Measurements from ENCODE around the gene PNO1.

DNA sequence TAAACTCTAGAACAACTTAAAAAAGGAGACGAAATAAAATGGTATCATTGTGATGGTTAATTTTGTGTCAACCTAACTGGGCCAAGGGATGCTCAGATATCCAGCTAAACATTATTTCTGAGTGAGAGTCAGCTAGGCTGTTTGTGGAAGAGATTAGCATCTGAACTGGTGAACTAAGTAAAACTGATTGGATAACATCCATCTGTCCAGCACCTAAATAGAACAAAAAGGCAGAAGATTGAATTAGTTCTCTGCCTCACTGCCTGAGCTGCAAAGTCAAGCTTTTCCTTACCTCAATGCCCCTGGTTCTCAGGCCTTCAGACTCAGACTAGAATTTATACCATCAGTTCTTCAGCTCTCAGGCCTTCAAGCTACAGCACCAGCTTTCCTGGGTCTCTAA lies 64.6 kb downstream of the PNO1 start:
- TF ChIP-seq, protein P1, sequence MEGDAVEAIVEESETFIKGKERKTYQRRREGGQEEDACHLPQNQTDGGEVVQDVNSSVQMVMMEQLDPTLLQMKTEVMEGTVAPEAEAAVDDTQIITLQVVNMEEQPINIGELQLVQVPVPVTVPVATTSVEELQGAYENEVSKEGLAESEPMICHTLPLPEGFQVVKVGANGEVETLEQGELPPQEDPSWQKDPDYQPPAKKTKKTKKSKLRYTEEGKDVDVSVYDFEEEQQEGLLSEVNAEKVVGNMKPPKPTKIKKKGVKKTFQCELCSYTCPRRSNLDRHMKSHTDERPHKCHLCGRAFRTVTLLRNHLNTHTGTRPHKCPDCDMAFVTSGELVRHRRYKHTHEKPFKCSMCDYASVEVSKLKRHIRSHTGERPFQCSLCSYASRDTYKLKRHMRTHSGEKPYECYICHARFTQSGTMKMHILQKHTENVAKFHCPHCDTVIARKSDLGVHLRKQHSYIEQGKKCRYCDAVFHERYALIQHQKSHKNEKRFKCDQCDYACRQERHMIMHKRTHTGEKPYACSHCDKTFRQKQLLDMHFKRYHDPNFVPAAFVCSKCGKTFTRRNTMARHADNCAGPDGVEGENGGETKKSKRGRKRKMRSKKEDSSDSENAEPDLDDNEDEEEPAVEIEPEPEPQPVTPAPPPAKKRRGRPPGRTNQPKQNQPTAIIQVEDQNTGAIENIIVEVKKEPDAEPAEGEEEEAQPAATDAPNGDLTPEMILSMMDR (optimal IDR thresholded peaks at IDR 0.05 in 1 of 3, IDR thresholded peaks at IDR 0.05 in 1 of 3, conservative IDR thresholded peaks at IDR 0.05 in 1 of 3; ENCODE audit: extremely low read depth in 1 of 3, insufficient read depth in 2 of 3, low read length in 3 of 3): no peak
- no peak for TF ChIP-seq EZH2 (IDR thresholded peaks at IDR 0.05; ENCODE audit: low read length)
